ENCODE measurements around the gene RUNDC1.

GRCh38 chr17:42982266-42982665 is 1.9 kb downstream of the RUNDC1 start:
- TF ChIP-seq, protein P1, sequence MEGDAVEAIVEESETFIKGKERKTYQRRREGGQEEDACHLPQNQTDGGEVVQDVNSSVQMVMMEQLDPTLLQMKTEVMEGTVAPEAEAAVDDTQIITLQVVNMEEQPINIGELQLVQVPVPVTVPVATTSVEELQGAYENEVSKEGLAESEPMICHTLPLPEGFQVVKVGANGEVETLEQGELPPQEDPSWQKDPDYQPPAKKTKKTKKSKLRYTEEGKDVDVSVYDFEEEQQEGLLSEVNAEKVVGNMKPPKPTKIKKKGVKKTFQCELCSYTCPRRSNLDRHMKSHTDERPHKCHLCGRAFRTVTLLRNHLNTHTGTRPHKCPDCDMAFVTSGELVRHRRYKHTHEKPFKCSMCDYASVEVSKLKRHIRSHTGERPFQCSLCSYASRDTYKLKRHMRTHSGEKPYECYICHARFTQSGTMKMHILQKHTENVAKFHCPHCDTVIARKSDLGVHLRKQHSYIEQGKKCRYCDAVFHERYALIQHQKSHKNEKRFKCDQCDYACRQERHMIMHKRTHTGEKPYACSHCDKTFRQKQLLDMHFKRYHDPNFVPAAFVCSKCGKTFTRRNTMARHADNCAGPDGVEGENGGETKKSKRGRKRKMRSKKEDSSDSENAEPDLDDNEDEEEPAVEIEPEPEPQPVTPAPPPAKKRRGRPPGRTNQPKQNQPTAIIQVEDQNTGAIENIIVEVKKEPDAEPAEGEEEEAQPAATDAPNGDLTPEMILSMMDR (conservative IDR thresholded peaks at IDR 0.05; ENCODE audit: low read length) = no peak
- no peak for TF ChIP-seq EZH2phosphoT487 (IDR thresholded peaks at IDR 0.05; ENCODE audit: borderline replicate concordance)

All from Loucy (cell line).